Measurements from ENCODE around the gene DAPK2.

GRCh38 chr15:64009241-64009640, 37.0 kb downstream of the DAPK2 start:
- TF ChIP-seq CTCF (IDR thresholded peaks at IDR 0.05): no peak
- TF ChIP-seq POLR2A (IDR thresholded peaks at IDR 0.05): peak in 1 of 2 donors; percentile 29

Measured in Peyer's patch (tissue), 4 donors.